GM20431 (cell line): Measurements from ENCODE around the gene DIS3L.
"Not testable (repeated sequence)": the region's sequence is repeated elsewhere in the genome, so short reads cannot be mapped to it uniquely, and the experiment has no call there.

ENCODE experiments used
- in situ Hi-C: fragments of 300-500 bp; cut with MseI, MboI; formaldehyde crosslinking; loops from one replicate; pipeline ENCODE4 v1.15.0; 2020; ENCODE audit warnings: low sequenced_read_pairs; ENCODE audit not compliant: unreplicated experiment

The DIS3L gene

GRCh38 chr15:66293419-66294156 lies at the start of gene DIS3L:
Gene DIS3L (plus strand): TSS chr15:66293568. CDS start chr15:66293597, 29 bp downstream.
- in situ Hi-C loops: loop anchor here (25.0 kb wide), 1 partner anchor 381 kb away; no protein-coding TSS in a partner anchor

GRCh38 chr15:66245832-66246231 lies 47.5 kb upstream of the DIS3L start:
- in situ Hi-C loops: not testable (repeated sequence)

- in situ Hi-C loops: no loop called here
Measured at GRCh38 chr15:66246937-66247336, 46.4 kb upstream of the DIS3L start.

GRCh38 chr15:66249605-66250174 lies 43.7 kb upstream of the DIS3L start:
- in situ Hi-C loops: no loop called here

- in situ Hi-C loops: no loop called here
Measured at GRCh38 chr15:66251065-66251789, 42.1 kb upstream of the DIS3L start.

- in situ Hi-C loops: no loop called here
Measured at GRCh38 chr15:66251790-66252684, 41.3 kb upstream of the DIS3L start.

GRCh38 chr15:66252685-66253417 lies 40.5 kb upstream of the DIS3L start:
- in situ Hi-C loops: no loop called here

GRCh38 chr15:66253418-66254088 lies 39.8 kb upstream of the DIS3L start, which contains the start of gene MEGF11:
Gene MEGF11 (minus strand): TSS chr15:66253750. CDS start chr15:66128403, 125,347 bp downstream.
- in situ Hi-C loops: no loop called here

GRCh38 chr15:66254089-66254950 lies 39.0 kb upstream of the DIS3L start:
- in situ Hi-C loops: no loop called here

- in situ Hi-C loops: no loop called here
Measured at GRCh38 chr15:66254951-66255676, 38.3 kb upstream of the DIS3L start.

- in situ Hi-C loops: no loop called here
Measured at GRCh38 chr15:66256692-66257091, 36.7 kb upstream of the DIS3L start.

- in situ Hi-C loops: no loop called here
Measured at GRCh38 chr15:66261056-66261455, 32.3 kb upstream of the DIS3L start.

GRCh38 chr15:66262837-66263236 lies 30.5 kb upstream of the DIS3L start:
- in situ Hi-C loops: not testable (repeated sequence)

- in situ Hi-C loops: no loop called here
Measured at GRCh38 chr15:66264859-66265513, 28.4 kb upstream of the DIS3L start.

GRCh38 chr15:66269326-66270090 lies 23.9 kb upstream of the DIS3L start:
- in situ Hi-C loops: no loop called here

GRCh38 chr15:66270932-66271331 lies 22.4 kb upstream of the DIS3L start:
- in situ Hi-C loops: no loop called here
